ENCODE results near the gene RAB11FIP4. TPM values are rescaled to one million over a fixed set of nuclear protein-coding genes. Genes with fewer than 3 reads are reported as not detected.

Gene RAB11FIP4
- total and polyA plus RNA-seq, 2 of the 13 experiments (the other 11 are each of a cell fraction or from before 2014, with no cell fraction given), result 28.0 to 89.3 TPM

DNA sequence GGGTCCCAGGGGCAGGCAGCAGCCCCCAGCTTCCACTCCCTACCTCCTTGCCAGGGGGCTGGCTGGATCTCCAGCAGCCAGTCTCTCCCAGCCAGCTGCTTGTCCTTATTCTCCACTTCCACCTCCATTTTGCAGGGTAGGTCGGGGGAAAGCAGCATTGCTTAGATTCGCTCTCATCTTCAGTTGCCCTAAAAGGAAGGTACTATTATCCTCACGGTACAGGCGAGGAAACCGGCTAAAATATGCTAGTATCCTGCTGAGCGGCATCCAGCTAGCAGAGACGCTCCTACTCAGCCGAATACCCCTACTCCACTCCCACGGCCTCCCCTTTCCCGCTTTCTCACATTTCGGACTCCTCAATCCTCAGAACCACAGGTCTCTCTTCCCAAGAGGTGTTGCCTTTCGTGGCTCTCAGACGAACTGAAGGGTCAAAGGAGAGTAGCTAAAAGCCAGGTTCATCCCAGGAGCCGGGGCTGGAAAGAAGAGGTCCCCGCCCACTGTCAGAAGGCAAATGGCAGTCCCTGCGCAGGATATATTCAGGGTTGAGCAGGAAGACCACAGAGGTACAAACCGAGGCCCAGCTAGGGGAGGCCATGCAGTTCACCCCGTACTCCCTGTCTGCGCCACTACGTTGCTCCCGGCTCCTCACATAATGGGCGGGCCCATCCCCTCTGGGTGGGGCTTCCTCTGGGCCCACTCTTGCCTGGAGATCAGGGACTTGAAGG is 1.7 kb upstream of the RAB11FIP4 start:
- 68% methylated on average over 22 of the region's 22 CpGs for WGBS (ENCODE audit: low lambda C conversion rate)
- POLR2A ChIA-PET, result interaction anchor here (0.8 kb wide), 1 partner anchor 128 kb away, joined by 3 read pairs; no protein-coding TSS in a partner anchor
- no peak overlapping the region for H3K27ac ChIP-seq (ENCODE audit: extremely low read length, insufficient read depth, low read length)
- in situ Hi-C loops (cut with HindIII; ENCODE audit: extremely low pct_ligation_motif_present, low pct_unique_long_range_greater_than_20kb), result no loop called here
- FAIRE-seq, result no peak
- H2AFZ ChIP-seq (ENCODE audit: low read length), result no peak overlapping the region
- peaks cover 8 to 42% of the 10 kb centered on the region in 2 experiments for H3K27me3 ChIP-seq (ENCODE audit: control insufficient read depth in 1 of 2, insufficient read depth in 2 of 2, low read length in 2 of 2)
- no peaks in the 10 kb centered on the region for H3K36me3 ChIP-seq (replicated peaks in 1 of 2; ENCODE audit: control insufficient read depth in 1 of 2, insufficient read depth in 2 of 2, low read length in 2 of 2)
- no peak for DNase-seq (ENCODE audit: low spot score)
- no peak for ATAC-seq
- TF ChIP-seq ZNF616 (CRISPR knock-in tag; IDR thresholded peaks at IDR 0.05; ENCODE audit: low read depth) (no peak), RAD21 (CRISPR knock-in tag; IDR thresholded peaks at IDR 0.05) (no peak; the same call in 1 of the 2 replicates), MED13 (CRISPR knock-in tag; IDR thresholded peaks at IDR 0.05) (no peak), ZNF766 (CRISPR knock-in tag; IDR thresholded peaks at IDR 0.05; ENCODE audit: borderline replicate concordance) (no peak), ZNF24 (IDR thresholded peaks at IDR 0.05) (no peak), SRSF1 (optimal IDR thresholded peaks at IDR 0.05; ENCODE audit: low read depth, low read length) (no peak), ZNF232 (CRISPR knock-in tag; IDR thresholded peaks at IDR 0.05; ENCODE audit: borderline replicate concordance) (no peak), ZNF629 (CRISPR knock-in tag; conservative IDR thresholded peaks at IDR 0.05) (no peak), ZNF337 (CRISPR knock-in tag; IDR thresholded peaks at IDR 0.05; ENCODE audit: borderline replicate concordance, low read depth) (no peak), SRF (IDR thresholded peaks at IDR 0.05; ENCODE audit: low read depth, low read length) (no peak), NR2F1 (CRISPR knock-in tag; IDR thresholded peaks at IDR 0.05) (no peak), KDM5A (IDR thresholded peaks at IDR 0.05; ENCODE audit: borderline replicate concordance, low read length) (no peak), ZNF570 (CRISPR knock-in tag; IDR thresholded peaks at IDR 0.05; ENCODE audit: borderline replicate concordance) (no peak), SRY (CRISPR knock-in tag; IDR thresholded peaks at IDR 0.05) (no peak)
- TF ChIP-seq, protein P1, sequence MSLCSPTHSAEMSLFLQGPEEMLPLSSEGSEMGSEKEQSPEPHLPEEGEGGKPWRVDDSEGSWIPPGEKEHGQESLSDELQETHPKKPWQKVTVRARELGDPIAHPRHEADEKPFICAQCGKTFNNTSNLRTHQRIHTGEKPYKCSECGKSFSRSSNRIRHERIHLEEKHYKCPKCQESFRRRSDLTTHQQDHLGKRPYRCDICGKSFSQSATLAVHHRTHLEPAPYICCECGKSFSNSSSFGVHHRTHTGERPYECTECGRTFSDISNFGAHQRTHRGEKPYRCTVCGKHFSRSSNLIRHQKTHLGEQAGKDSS (CRISPR knock-in tag; IDR thresholded peaks at IDR 0.05; ENCODE audit: borderline replicate concordance, low read depth), result no peak
- TF ChIP-seq, protein P2, sequence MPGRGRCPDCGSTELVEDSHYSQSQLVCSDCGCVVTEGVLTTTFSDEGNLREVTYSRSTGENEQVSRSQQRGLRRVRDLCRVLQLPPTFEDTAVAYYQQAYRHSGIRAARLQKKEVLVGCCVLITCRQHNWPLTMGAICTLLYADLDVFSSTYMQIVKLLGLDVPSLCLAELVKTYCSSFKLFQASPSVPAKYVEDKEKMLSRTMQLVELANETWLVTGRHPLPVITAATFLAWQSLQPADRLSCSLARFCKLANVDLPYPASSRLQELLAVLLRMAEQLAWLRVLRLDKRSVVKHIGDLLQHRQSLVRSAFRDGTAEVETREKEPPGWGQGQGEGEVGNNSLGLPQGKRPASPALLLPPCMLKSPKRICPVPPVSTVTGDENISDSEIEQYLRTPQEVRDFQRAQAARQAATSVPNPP (CRISPR knock-in tag; IDR thresholded peaks at IDR 0.05), result no peak
- intact Hi-C loops (cut with micrococcal nuclease; ENCODE audit: unreplicated experiment), result loop anchor here (2.0 kb wide), 1 partner anchor 135 kb away; no protein-coding TSS in a partner anchor
- H3K9me3 ChIP-seq (ENCODE audit: low read length), result no peaks in the 10 kb centered on the region
- BruUV-seq (replicated peaks), result no TSS peak
- no peaks in the 10 kb centered on the region for H4K20me1 ChIP-seq (ENCODE audit: insufficient read depth, low read length)
- H3K4me2 ChIP-seq (ENCODE audit: low read depth, low read length), result no peak overlapping the region
- H3K4me1 ChIP-seq (ENCODE audit: insufficient read depth, low read length), result no peaks in the 10 kb centered on the region
- no peak overlapping the region for H3K4me3 ChIP-seq (replicated peaks in 1 of 3; ENCODE audit: insufficient read depth in 1 of 3, low read depth in 2 of 3, low read length in 3 of 3)
- H3K79me2 ChIP-seq (ENCODE audit: insufficient read depth, low read length), result no peaks in the 10 kb centered on the region
- CTCF ChIA-PET (ENCODE audit: low intra/inter-chr PET ratio, low total read pairs), result interaction anchor here (1.0 to 2.3 kb wide), 3 partner anchors 128 to 453 kb away, joined by 4 to 24 read pairs (median 6); no protein-coding TSS in a partner anchor
- no peak overlapping the region for H3K9ac ChIP-seq (ENCODE audit: insufficient read depth, low read depth, low read length)

Data from HepG2 (cell line).